Measurements from ENCODE around the gene ZNF654.

GRCh38 chr3:88189361-88189810, 130.3 kb downstream of the ZNF654 start:
- no peak for TF ChIP-seq CTCF (IDR thresholded peaks at IDR 0.05)
- no peak for TF ChIP-seq POLR2A (IDR thresholded peaks at IDR 0.05)

All from uterus (tissue), 2 donors.